HCT116 (cell line): ENCODE results near the gene TNFRSF19.

Source experiments
- ATF3 ChIP-seq: IDR thresholded peaks from 2 replicates; pipeline ENCODE4 v1.6.1; 2012
- CTCF ChIP-seq, 3 experiments: fragments of 200-600 bp in 1 of 3; sonication (generic) in 1 of 3; IDR thresholded peaks in 2 of 3; conservative IDR thresholded peaks in 1 of 3; 2 replicates each; pipeline ENCODE4 v1.5.1; 2012 to 2017; ENCODE audit warnings: low read depth in 2 of 3, low read length in 2 of 3, antibody characterized with exemption in 1 of 3, borderline replicate concordance in 1 of 3, control low read depth in 1 of 3, mild to moderate bottlenecking in 1 of 3, mixed read lengths in 1 of 3, mixed run types in 1 of 3, moderate library complexity in 1 of 3; ENCODE audit not compliant: insufficient read depth in 1 of 3
- EZH2phosphoT487 ChIP-seq: fragments of 200-600 bp; IDR thresholded peaks from 2 replicates; pipeline ENCODE4 v1.6.1; 2018; ENCODE audit warnings: antibody characterized with exemption, borderline replicate concordance
- JUND ChIP-seq: IDR thresholded peaks from 2 replicates; pipeline ENCODE4 v1.6.1; 2012
- MAX ChIP-seq: IDR thresholded peaks from 2 replicates; pipeline ENCODE4 v1.6.1; 2012
- POLR2A ChIP-seq: IDR thresholded peaks from 2 replicates; pipeline ENCODE4 v1.7.0; 2011; ENCODE audit warnings: borderline replicate concordance; ENCODE audit not compliant: insufficient read depth, insufficient read length; ENCODE audit errors: extremely low read depth
- POLR2AphosphoS5 ChIP-seq: IDR thresholded peaks from 2 replicates; pipeline ENCODE4 v1.6.1; 2011; ENCODE audit warnings: mild to moderate bottlenecking, low read depth, low read length, moderate library complexity
- SP1 ChIP-seq: IDR thresholded peaks from 2 replicates; pipeline ENCODE4 v1.6.1; 2012; ENCODE audit warnings: low read depth
- YY1 ChIP-seq: IDR thresholded peaks from 2 replicates; pipeline ENCODE4 v1.6.1; 2011; ENCODE audit warnings: low read length, low read depth, moderate library complexity, mild to moderate bottlenecking; ENCODE audit not compliant: insufficient replicate concordance; ENCODE audit errors: extremely low read depth
- ZFX ChIP-seq: fragments of 450-650 bp; IDR thresholded peaks from 2 replicates; pipeline ENCODE4 v1.6.1; 2017
- ZNF274 ChIP-seq: fragments of 200-500 bp; sonication (Bioruptor generic); IDR thresholded peaks from 2 replicates; pipeline ENCODE4 v1.6.1; 2014; ENCODE audit warnings: mild to moderate bottlenecking, low read depth, low read length, inconsistent platforms

DNA sequence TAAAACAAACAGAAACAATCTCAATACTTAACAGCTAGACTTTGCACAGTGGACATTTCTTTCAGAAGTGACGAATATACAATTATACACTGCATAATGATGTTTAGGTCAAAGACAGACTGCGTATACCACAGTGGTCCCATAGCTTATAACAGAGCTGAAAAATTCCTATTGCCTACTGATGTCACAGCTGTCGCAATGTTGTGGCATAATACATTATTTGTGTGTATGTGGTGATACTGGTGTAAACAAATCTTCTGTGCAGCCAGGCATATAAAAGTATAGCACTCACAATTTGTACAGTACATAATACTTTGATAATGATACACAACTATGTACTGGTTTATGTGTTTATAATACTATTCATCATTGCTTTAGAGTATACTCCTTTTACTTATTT lies 116.7 kb downstream of the TNFRSF19 start:
- TF ChIP-seq JUND: no peak
- TF ChIP-seq CTCF (IDR thresholded peaks at IDR 0.05 in 2 of 3, conservative IDR thresholded peaks at IDR 0.05 in 1 of 3; ENCODE audit: borderline replicate concordance in 1 of 3, insufficient read depth in 1 of 3, low read depth in 2 of 3, low read length in 2 of 3): no peak
- no peak for TF ChIP-seq POLR2AphosphoS5
- no peak for TF ChIP-seq ZFX
- TF ChIP-seq SP1: no peak
- no peak for TF ChIP-seq YY1
- no peak for TF ChIP-seq ATF3
- no peak for TF ChIP-seq EZH2phosphoT487
- TF ChIP-seq ZNF274: no peak
- TF ChIP-seq MAX: no peak
- no peak for TF ChIP-seq POLR2A
